H1 (cell line): ENCODE results near the gene KRT5. TPM values are rescaled to one million over a fixed set of nuclear protein-coding genes. Genes with fewer than 3 reads are reported as not detected.

Source experiments
- CTCF ChIA-PET: fragments of 300-600 bp; sonication (Branson Sonifier 250); formaldehyde crosslinking; loops from one replicate; lab custom pipeline; 2021; ENCODE audit not compliant: partially characterized antibody; lab: Charles Lee
- POLR2A ChIA-PET: fragments of 300-600 bp; sonication (Branson Sonifier 250); formaldehyde crosslinking; loops from one replicate; lab custom pipeline; 2021; ENCODE audit warnings: inconsistent platforms; ENCODE audit not compliant: partially characterized antibody; lab: Charles Lee
- DNase-seq, 2 experiments: peaks; one replicate each; pipeline versions ENCODE4 v3.0.0 to v3.0.0-alpha.2; 2010 to 2022; ENCODE audit warnings: low spot score in 2 of 2, low read depth in 1 of 2, mixed read lengths in 1 of 2
- FAIRE-seq: peaks from 2 replicates; lab custom pipeline; 2011; peaks lifted over from hg19 to GRCh38; lab: Jason Lieb, UNC
- H2AFZ ChIP-seq: 2 replicates; pipeline ENCODE4 v1.8.1; 2012; ENCODE audit warnings: low read length, inconsistent platforms
- H2AK5ac ChIP-seq: 2 replicates; pipeline ENCODE4 v1.6.1; 2013; ENCODE audit warnings: low read depth, low read length
- H2BK120ac ChIP-seq: replicated peaks from 2 replicates; pipeline ENCODE3; 2013; ENCODE audit warnings: low read depth, low read length, inconsistent platforms
- H2BK12ac ChIP-seq: 2 replicates; pipeline ENCODE4 v1.6.1; 2013; ENCODE audit warnings: low read depth, low read length
- H2BK15ac ChIP-seq: 2 replicates; pipeline ENCODE4 v1.6.1; 2013; ENCODE audit warnings: low read length
- H2BK20ac ChIP-seq: 2 replicates; pipeline ENCODE4 v1.6.1; 2013; ENCODE audit warnings: low read length
- H2BK5ac ChIP-seq: 2 replicates; pipeline ENCODE4 v1.6.1; 2013; ENCODE audit warnings: low read depth, low read length
- H3K14ac ChIP-seq: 2 replicates; pipeline ENCODE4 v1.6.1; 2013; ENCODE audit warnings: inconsistent platforms; ENCODE audit not compliant: insufficient read length
- H3K18ac ChIP-seq: 2 replicates; pipeline ENCODE4 v1.6.1; 2013; ENCODE audit warnings: low read length; ENCODE audit errors: extremely low read depth
- H3K23ac ChIP-seq: 2 replicates; pipeline ENCODE4 v1.6.1; 2013; ENCODE audit warnings: inconsistent platforms; ENCODE audit not compliant: insufficient read length
- H3K23me2 ChIP-seq: 2 replicates; pipeline ENCODE4 v1.6.1; 2013; ENCODE audit warnings: low read depth, low read length
- H3K27ac ChIP-seq: 2 replicates; pipeline ENCODE4 v1.6.1; 2011; ENCODE audit warnings: low read depth, low read length, inconsistent platforms
- H3K27me3 ChIP-seq, 4 experiments: replicated peaks in 1 of 4; 1 replicate in 1 of 4; 2 replicates in 3 of 4; pipeline versions ENCODE4 v1.6.1 to v1.8.1; 2011 to 2013; ENCODE audit warnings: low read length in 3 of 4, mild to moderate bottlenecking in 3 of 4, inconsistent platforms in 2 of 4, mixed read lengths in 2 of 4, moderate library complexity in 1 of 4; ENCODE audit not compliant: control insufficient read depth in 3 of 4, insufficient read depth in 3 of 4; ENCODE audit errors: extremely low read depth in 1 of 4
- H3K36me3 ChIP-seq, 4 experiments: 2 replicates each; pipeline versions ENCODE4 v1.6.1 to v1.8.1; 2011 to 2013; ENCODE audit warnings: mild to moderate bottlenecking in 4 of 4, low read length in 3 of 4, moderate library complexity in 2 of 4, control low read depth in 1 of 4, inconsistent platforms in 1 of 4; ENCODE audit not compliant: insufficient read depth in 4 of 4, control insufficient read depth in 2 of 4
- H3K4ac ChIP-seq: replicated peaks from 2 replicates; pipeline ENCODE3; 2013; ENCODE audit warnings: low read length, low read depth, mixed read lengths, inconsistent platforms; ENCODE audit not compliant: insufficient read length
- H3K4me1 ChIP-seq, 4 experiments: replicated peaks in 1 of 4; 1 replicate in 1 of 4; 2 replicates in 3 of 4; pipeline versions ENCODE4 v1.6.1 to v1.8.1; 2011 to 2013; ENCODE audit warnings: low read length in 3 of 4, inconsistent platforms in 2 of 4, mixed read lengths in 1 of 4; ENCODE audit not compliant: insufficient read depth in 4 of 4, control insufficient read depth in 3 of 4
- H3K4me2 ChIP-seq, 2 experiments: 2 replicates each; pipeline versions ENCODE4 v1.6.1 to v1.8.1; 2011 to 2013; ENCODE audit warnings: low read depth in 2 of 2, low read length in 2 of 2, control low read depth in 1 of 2, inconsistent platforms in 1 of 2, mild to moderate bottlenecking in 1 of 2; ENCODE audit not compliant: insufficient read depth in 1 of 2
- H3K4me3 ChIP-seq, 4 experiments: fragments of 200-600, 300-600 bp in 1 of 4; sonication (generic), shearing (Covaris generic), sonication (Bioruptor Twin) in 1 of 4; 2 replicates each; pipeline versions ENCODE4 v1.5.1 to v1.8.1; 2011 to 2016; ENCODE audit warnings: low read length in 4 of 4, low read depth in 3 of 4, control low read depth in 2 of 4, inconsistent platforms in 2 of 4, mild to moderate bottlenecking in 2 of 4, mixed read lengths in 1 of 4, moderate library complexity in 1 of 4; ENCODE audit not compliant: insufficient read depth in 2 of 4; ENCODE audit errors: extremely low read depth in 1 of 4
- H3K56ac ChIP-seq: replicated peaks from 2 replicates; pipeline ENCODE3; 2013; ENCODE audit warnings: low read depth, mild to moderate bottlenecking, mixed read lengths, low read length, inconsistent platforms; ENCODE audit not compliant: insufficient read length
- H3K79me1 ChIP-seq: 2 replicates; pipeline ENCODE4 v1.6.1; 2013; ENCODE audit warnings: low read depth, low read length, control low read depth
- H3K79me2 ChIP-seq, 2 experiments: 2 replicates each; pipeline versions ENCODE4 v1.6.1 to v1.8.1; 2012 to 2013; ENCODE audit warnings: low read length in 2 of 2, mild to moderate bottlenecking in 2 of 2, inconsistent platforms in 1 of 2; ENCODE audit not compliant: insufficient read depth in 2 of 2, control insufficient read depth in 1 of 2
- H3K9ac ChIP-seq, 4 experiments: replicated peaks in 1 of 4; 1 replicate in 1 of 4; 2 replicates in 3 of 4; pipeline versions ENCODE4 v1.6.1 to v1.8.1; 2011 to 2013; ENCODE audit warnings: low read depth in 3 of 4, low read length in 3 of 4, control low read depth in 2 of 4, mild to moderate bottlenecking in 2 of 4, moderate library complexity in 2 of 4, inconsistent platforms in 1 of 4; ENCODE audit errors: extremely low read depth in 1 of 4
- H3K9me3 ChIP-seq, 2 experiments: 2 replicates each; pipeline versions ENCODE4 v1.6.1 to v1.8.1; 2012 to 2013; ENCODE audit warnings: mild to moderate bottlenecking in 2 of 2, moderate library complexity in 2 of 2, control low read depth in 1 of 2, inconsistent platforms in 1 of 2, low read depth in 1 of 2, low read length in 1 of 2, mixed read lengths in 1 of 2; ENCODE audit not compliant: insufficient read depth in 2 of 2
- H4K20me1 ChIP-seq, 2 experiments: replicated peaks in 1 of 2; 2 replicates each; pipeline versions ENCODE3 to v1.8.1; 2011 to 2013; ENCODE audit warnings: inconsistent platforms in 2 of 2, low read length in 2 of 2, mild to moderate bottlenecking in 1 of 2; ENCODE audit not compliant: insufficient read depth in 2 of 2, control insufficient read depth in 1 of 2
- H4K5ac ChIP-seq: 2 replicates; pipeline ENCODE4 v1.6.1; 2013; ENCODE audit warnings: low read length, low read depth, mixed read lengths, inconsistent platforms; ENCODE audit not compliant: insufficient read length
- H4K8ac ChIP-seq: 2 replicates; pipeline ENCODE4 v1.8.0; 2013; ENCODE audit warnings: mild to moderate bottlenecking, moderate library complexity, low read length, inconsistent platforms; ENCODE audit not compliant: insufficient read depth; ENCODE audit errors: extremely low read depth
- H4K91ac ChIP-seq: replicated peaks from 2 replicates; pipeline ENCODE3; 2013; ENCODE audit warnings: low read length, mixed read lengths, inconsistent platforms; ENCODE audit not compliant: insufficient read length
- EP300 ChIP-seq, 2 experiments: IDR thresholded peaks; 1 replicate in 1 of 2; 2 replicates in 1 of 2; pipeline ENCODE4 v1.6.1; 2011 to 2012; ENCODE audit warnings: low read depth in 2 of 2, low read length in 2 of 2, mild to moderate bottlenecking in 2 of 2, borderline replicate concordance in 1 of 2, inconsistent platforms in 1 of 2, moderate library complexity in 1 of 2
- EZH2 ChIP-seq: fragments of 200-600 bp; sonication (generic); IDR thresholded peaks from 2 replicates; pipeline ENCODE4 v1.7.1; 2012; ENCODE audit warnings: low read depth, mild to moderate bottlenecking, moderate library complexity, low read length, inconsistent platforms; ENCODE audit not compliant: severe bottlenecking
- HDAC2 ChIP-seq, 2 experiments: fragments of 300-600 bp in 1 of 2; sonication (generic) in 1 of 2; IDR thresholded peaks; 2 replicates each; pipeline ENCODE4 v1.6.1; 2011 to 2012; ENCODE audit warnings: low read depth in 2 of 2, low read length in 2 of 2, mild to moderate bottlenecking in 2 of 2, moderate library complexity in 2 of 2, borderline replicate concordance in 1 of 2, inconsistent platforms in 1 of 2
- RAD21 ChIP-seq, 2 experiments: IDR thresholded peaks in 1 of 2; conservative IDR thresholded peaks in 1 of 2; 2 replicates each; pipeline ENCODE4 v1.6.1; 2011; ENCODE audit warnings: low read depth in 2 of 2, low read length in 2 of 2, improper control_type of control experiment in 1 of 2, inconsistent platforms in 1 of 2, mild to moderate bottlenecking in 1 of 2, moderate library complexity in 1 of 2
- TAF7 ChIP-seq: optimal IDR thresholded peaks from 2 replicates; pipeline ENCODE3; 2011; ENCODE audit warnings: low read depth, mild to moderate bottlenecking, inconsistent platforms, low read length, moderate library complexity, borderline replicate concordance
- WGBS, 2 experiments: shearing (Covaris generic) in 1 of 2; methylation state at CpG; one replicate each; pipeline versions ENCODE4 v1.1.6 to v1.1.7; 2013 to 2015; ENCODE audit warnings: low lambda C conversion rate in 2 of 2, mixed read lengths in 2 of 2, inconsistent platforms in 1 of 2, low coverage in 1 of 2, missing lambda C conversion rate in 1 of 2; ENCODE audit not compliant: insufficient replicate concordance in 2 of 2, insufficient coverage in 1 of 2, insufficient read length in 1 of 2; ENCODE audit errors: extremely low coverage in 1 of 2, missing lambda C conversion rate in 1 of 2; 5-methylcytosine and 5-hydroxymethylcytosine counted together
- polyA plus RNA-seq, 7 experiments: library from polyadenylated mRNA; depleted of rRNA in 3 of 7; stranded (reverse) in 5 of 7; unstranded in 2 of 7; fragments of >200 nt in 5 of 7; fragments of 200-250 nt in 2 of 7; gene quantifications; 1 replicate in 5 of 7; 2 replicates in 1 of 7; 4 replicates in 1 of 7; pipeline versions ENCODE4 v1.2.1 to v1.2.3, GENCODE V29; 2011 to 2013; ENCODE audit warnings: missing spikeins in 2 of 7, mixed read lengths in 2 of 7
- total RNA-seq: library from RNA; stranded (reverse); fragmentation: NEBNext Ultra II Directional; extraction: Animal tissue kit (Norgen Biotek cat#: 25700); gene quantifications from 2 replicates; pipeline ENCODE4 v1.2.1, GENCODE V29; 2021

Gene KRT5
- total and polyA plus RNA-seq, 2 of the 8 experiments (the other 6 are each of a cell fraction or from before 2014, with no cell fraction given): 0.18 TPM; not detected in 1

DNA sequence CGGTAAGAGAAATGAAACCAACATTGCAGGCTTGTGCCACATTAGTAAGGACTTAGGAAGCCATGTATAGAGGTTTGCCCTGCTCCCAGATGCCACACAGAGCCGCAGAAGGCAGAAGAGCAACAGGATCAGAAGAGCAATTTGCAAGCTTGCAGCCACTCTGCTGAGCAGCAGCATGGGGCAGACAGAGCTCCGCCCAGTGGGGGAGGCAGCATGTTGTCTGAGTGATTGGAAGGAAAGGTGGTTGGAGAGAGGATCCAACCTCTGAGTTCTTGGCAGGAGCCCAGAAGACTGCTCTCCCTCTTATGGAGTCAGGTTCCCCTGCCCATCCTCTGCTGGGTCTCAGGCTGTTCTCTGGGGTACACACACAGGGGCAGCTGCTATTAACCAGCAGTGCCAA lies 24.8 kb downstream of the KRT5 start:
- Histone ChIP-seq H3K9me3 (no peaks in the 10 kb centered on the region), H4K91ac (no peak overlapping the region), H3K23me2 (no peaks in the 10 kb centered on the region; the same call in 1 of the 2 replicates)
- CTCF ChIA-PET: interaction anchor here (0.7 to 4.6 kb wide), 6 partner anchors 11 to 351 kb away, joined by 3 to 29 read pairs (median 6); no protein-coding TSS in a partner anchor
- TF ChIP-seq EZH2 (no peak), RAD21 (IDR thresholded peaks at IDR 0.05 in 1 of 2, conservative IDR thresholded peaks at IDR 0.05 in 1 of 2; ENCODE audit: low read depth in 2 of 2, low read length in 2 of 2) (peak in 1 of 2 experiments; percentile 28; a peak in 1 of 4 replicates), TAF7 (no peak), HDAC2 (IDR thresholded peaks at IDR 0.05; ENCODE audit: borderline replicate concordance in 1 of 2, low read depth in 2 of 2, low read length in 2 of 2) (no peak), EP300 (IDR thresholded peaks at IDR 0.05; ENCODE audit: borderline replicate concordance in 1 of 2, low read depth in 2 of 2, low read length in 2 of 2) (no peak)
- TF ChIP-seq, all 59 proteins: peak for 1
- Histone ChIP-seq H4K20me1 (no peaks in the 10 kb centered on the region), H3K4me1 (peaks cover 5 to 10% (median 8%) of the 10 kb centered on the region in 4 experiments; a peak in 6 of 7 replicates), H2BK15ac (no peak overlapping the region), H2BK5ac (no peak overlapping the region), H2AFZ (peak overlapping the region; percentile 6; the same call in 1 of the 2 replicates), H3K4me2 (0 out of 4 replicates have a peak overlapping the region, but pooled peaks have one; percentile 7 to 24), H3K9ac (no peak overlapping the region), H2BK120ac (no peak overlapping the region), H3K23ac (no peak overlapping the region), H4K8ac (no peak overlapping the region), H3K4me3 (no peak overlapping the region), H3K36me3 (no peaks in the 10 kb centered on the region), H3K4ac (no peak overlapping the region), H2BK12ac (no peak overlapping the region; the same call in 1 of the 2 replicates), H2BK20ac (no peak overlapping the region), H3K79me1 (no peaks in the 10 kb centered on the region), H3K27me3 (no peaks in the 10 kb centered on the region; a peak in 1 of 7 replicates), H4K5ac (no peak overlapping the region), H3K18ac (no peak overlapping the region; the same call in 1 of the 2 replicates), H3K56ac (no peak overlapping the region), H3K79me2 (no peaks in the 10 kb centered on the region), H3K27ac (no peak overlapping the region), H2AK5ac (no peak overlapping the region), H3K14ac (no peak overlapping the region)
- 61% methylated on average over 3 of the region's 3 CpGs; no CpG with 5 or more reads in 1 of the 2 experiments for WGBS, 2 experiments
- DNase-seq: peak in 1 of 2 experiments; percentile 58
- POLR2A ChIA-PET: no interaction called here
- FAIRE-seq: peak; percentile 32
